Thyroid gland (tissue), 4 donors: ENCODE results near the gene PPP1R12A.

Experiments used
- POLR2A ChIP-seq, 2 donors: fragments of 450-650 bp; IDR thresholded peaks; one replicate each; pipeline ENCODE4 v1.6.1; 2017; ENCODE audit warnings: antibody characterized with exemption in 2 of 2, mild to moderate bottlenecking in 2 of 2, moderate library complexity in 1 of 2
- TF ChIP-seq, protein P1 (sequence below), 6 experiments: fragments of 200-600 bp in 3 of 6; fragments of 450-650 bp in 3 of 6; sonication (generic) in 3 of 6; IDR thresholded peaks; one replicate each; pipeline ENCODE4 v1.5.1; 2016 to 2019; ENCODE audit warnings: antibody characterized with exemption in 6 of 6, mild to moderate bottlenecking in 2 of 6, inconsistent platforms in 1 of 6, moderate library complexity in 1 of 6

DNA sequence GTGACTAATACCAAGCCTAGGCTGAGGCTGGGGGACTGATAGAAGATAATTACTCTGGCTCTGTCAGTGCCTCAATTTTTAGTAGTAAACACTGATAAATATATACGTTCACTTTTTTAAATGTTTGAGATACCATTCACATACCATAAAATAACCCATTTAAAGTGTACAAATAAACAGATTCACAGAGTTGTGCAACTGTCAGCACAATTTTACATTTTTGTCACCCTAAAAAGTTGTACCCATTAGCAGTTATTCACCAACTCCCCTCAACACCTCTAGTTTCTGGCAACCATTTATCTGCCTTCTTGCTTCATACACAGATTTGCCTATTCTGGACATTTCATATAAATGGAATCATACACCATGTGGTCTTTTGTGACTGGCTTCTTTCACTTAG is 15.1 kb downstream of the PPP1R12A start:
- TF ChIP-seq, protein P1, sequence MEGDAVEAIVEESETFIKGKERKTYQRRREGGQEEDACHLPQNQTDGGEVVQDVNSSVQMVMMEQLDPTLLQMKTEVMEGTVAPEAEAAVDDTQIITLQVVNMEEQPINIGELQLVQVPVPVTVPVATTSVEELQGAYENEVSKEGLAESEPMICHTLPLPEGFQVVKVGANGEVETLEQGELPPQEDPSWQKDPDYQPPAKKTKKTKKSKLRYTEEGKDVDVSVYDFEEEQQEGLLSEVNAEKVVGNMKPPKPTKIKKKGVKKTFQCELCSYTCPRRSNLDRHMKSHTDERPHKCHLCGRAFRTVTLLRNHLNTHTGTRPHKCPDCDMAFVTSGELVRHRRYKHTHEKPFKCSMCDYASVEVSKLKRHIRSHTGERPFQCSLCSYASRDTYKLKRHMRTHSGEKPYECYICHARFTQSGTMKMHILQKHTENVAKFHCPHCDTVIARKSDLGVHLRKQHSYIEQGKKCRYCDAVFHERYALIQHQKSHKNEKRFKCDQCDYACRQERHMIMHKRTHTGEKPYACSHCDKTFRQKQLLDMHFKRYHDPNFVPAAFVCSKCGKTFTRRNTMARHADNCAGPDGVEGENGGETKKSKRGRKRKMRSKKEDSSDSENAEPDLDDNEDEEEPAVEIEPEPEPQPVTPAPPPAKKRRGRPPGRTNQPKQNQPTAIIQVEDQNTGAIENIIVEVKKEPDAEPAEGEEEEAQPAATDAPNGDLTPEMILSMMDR (IDR thresholded peaks at IDR 0.05) = no peak
- no peak for TF ChIP-seq POLR2A (IDR thresholded peaks at IDR 0.05)
